Calu3 (cell line): ENCODE data around the gene JPH4. TPM values are rescaled to one million over a fixed set of nuclear protein-coding genes. Genes with fewer than 3 reads are reported as not detected.

Experiments used
- BruUV-seq: library from RNA; stranded (reverse); fragments of 400-500 nt; replicated peaks from 2 replicates; lab custom pipeline; 2021; lab: Mats Ljungman, UMichigan
- CTCF ChIA-PET: fragments of 300-600 bp; sonication (Branson Sonifier 250); formaldehyde crosslinking; loops from one replicate; lab custom pipeline; 2022; ENCODE audit warnings: antibody characterized with exemption; lab: Charles Lee
- DNase-seq: peaks from one replicate; pipeline ENCODE4 v3.0.0; 2022
- H3K27ac Mint-ChIP-seq: one replicate; pipeline ENCODE4 v1.8.0; 2022; ENCODE audit warnings: mixed read lengths; ENCODE audit not compliant: unreplicated experiment
- H3K27me3 Mint-ChIP-seq: one replicate; pipeline ENCODE4 v1.8.0; 2022; ENCODE audit warnings: mixed read lengths; ENCODE audit not compliant: unreplicated experiment
- H3K36me3 Mint-ChIP-seq: one replicate; pipeline ENCODE4 v1.8.0; 2022; ENCODE audit warnings: mild to moderate bottlenecking, moderate library complexity, mixed read lengths; ENCODE audit not compliant: insufficient read depth, unreplicated experiment
- H3K4me1 Mint-ChIP-seq: one replicate; pipeline ENCODE4 v1.8.0; 2022; ENCODE audit warnings: mild to moderate bottlenecking, low read depth, mixed read lengths; ENCODE audit not compliant: unreplicated experiment
- H3K4me3 Mint-ChIP-seq: one replicate; pipeline ENCODE4 v1.8.0; 2022; ENCODE audit warnings: mild to moderate bottlenecking, low read depth, moderate library complexity, mixed read lengths; ENCODE audit not compliant: unreplicated experiment
- H3K9me3 Mint-ChIP-seq: one replicate; pipeline ENCODE4 v1.8.0; 2022; ENCODE audit warnings: low read depth, mixed read lengths; ENCODE audit not compliant: unreplicated experiment
- CTCF ChIP-seq: fragments of 200-600 bp; IDR thresholded peaks from one replicate; pipeline ENCODE4 v1.8.0; 2022; ENCODE audit warnings: antibody characterized with exemption; ENCODE audit not compliant: unreplicated experiment
- intact Hi-C: fragments of 100-400 bp; cut with micrococcal nuclease; formaldehyde crosslinking; loops from one replicate; pipeline ENCODE4 v1.10.0; 2022; ENCODE audit not compliant: unreplicated experiment
- total RNA-seq: library from RNA; stranded (reverse); gene quantifications from 2 replicates; pipeline ENCODE4 v1.2.3, GENCODE V29; 2022

JPH4 gene
- total RNA-seq, 1 experiment from 2014 or later, result not detected

DNA sequence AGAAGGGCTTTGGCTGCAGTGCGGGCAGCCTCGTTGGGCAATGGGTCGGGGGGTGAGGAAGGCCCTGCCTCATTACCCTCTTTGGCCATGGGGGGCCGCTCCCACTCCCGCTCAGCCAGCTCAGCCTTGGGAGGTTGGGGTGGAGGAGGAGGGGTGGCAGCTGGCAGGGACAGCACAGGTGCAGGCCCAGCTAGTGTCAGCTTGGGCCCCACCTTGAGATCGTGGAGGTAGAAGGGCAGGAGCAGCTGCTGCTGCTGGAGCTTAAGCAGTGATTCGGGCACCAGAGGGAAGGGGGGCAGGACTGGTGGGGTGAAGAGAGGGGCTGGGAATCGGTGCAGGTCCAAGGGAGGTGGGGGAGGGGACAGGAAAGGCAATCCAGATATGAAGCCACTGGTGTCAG lies 53.0 kb downstream of the JPH4 start:
- no TSS peak for BruUV-seq
- H3K4me1 Mint-ChIP-seq, result no peaks in the 10 kb centered on the region
- intact Hi-C loops, result no loop called here
- DNase-seq, result no peak
- peaks cover 12% of the 10 kb centered on the region for H3K27me3 Mint-ChIP-seq
- no peaks in the 10 kb centered on the region for H3K9me3 Mint-ChIP-seq
- no peak overlapping the region for H3K4me3 Mint-ChIP-seq
- no peak for TF ChIP-seq CTCF
- CTCF ChIA-PET, result no interaction called here
- no peaks in the 10 kb centered on the region for H3K36me3 Mint-ChIP-seq
- no peak overlapping the region for H3K27ac Mint-ChIP-seq

DNA sequence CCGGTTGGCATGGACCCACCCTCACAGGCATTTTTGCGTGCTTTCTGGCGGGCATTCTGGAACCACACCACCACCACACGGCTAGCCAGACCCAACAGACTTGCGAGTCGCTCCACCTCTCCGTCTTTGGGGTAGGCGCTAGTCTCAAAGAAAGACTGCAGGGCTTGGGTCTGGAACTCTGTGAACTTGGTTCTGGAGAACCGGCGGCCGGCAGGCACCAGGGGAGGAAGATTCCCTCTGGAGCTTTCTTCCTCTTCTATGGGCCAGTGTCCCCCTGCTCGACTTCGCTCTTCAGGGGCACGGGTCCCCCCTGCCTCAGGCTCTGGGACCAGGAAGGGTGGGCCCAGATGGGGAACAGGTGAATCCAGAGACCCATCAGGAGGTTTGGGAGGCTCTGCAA lies 53.6 kb downstream of the JPH4 start:
- H3K27ac Mint-ChIP-seq, result no peak overlapping the region
- DNase-seq, result no peak
- peaks cover 19% of the 10 kb centered on the region for H3K27me3 Mint-ChIP-seq
- H3K9me3 Mint-ChIP-seq, result no peaks in the 10 kb centered on the region
- no peak for TF ChIP-seq CTCF
- no peak overlapping the region for H3K4me3 Mint-ChIP-seq
- intact Hi-C loops, result no loop called here
- no peaks in the 10 kb centered on the region for H3K36me3 Mint-ChIP-seq
- no peaks in the 10 kb centered on the region for H3K4me1 Mint-ChIP-seq
- no TSS peak for BruUV-seq
- CTCF ChIA-PET, result no interaction called here

- no TSS peak for BruUV-seq
- H3K27ac Mint-ChIP-seq, result no peak overlapping the region
Measured at GRCh38 chr14:23523229-23524016, 55.2 kb downstream of the JPH4 start.

GRCh38 chr14:23522643-23523198 lies 55.9 kb downstream of the JPH4 start:
- no peak for DNase-seq
- Mint-ChIP-seq H3K9me3 (no peaks in the 10 kb centered on the region), H3K36me3 (no peaks in the 10 kb centered on the region), H3K4me1 (no peaks in the 10 kb centered on the region), H3K4me3 (no peak overlapping the region), H3K27me3 (peaks cover 36% of the 10 kb centered on the region), H3K27ac (no peak overlapping the region)
- intact Hi-C loops, result no loop called here
- TF ChIP-seq CTCF, result no peak
- CTCF ChIA-PET, result interaction anchor here (1.6 kb wide), 1 partner anchor 15 kb away, joined by 3 read pairs; no protein-coding TSS in a partner anchor
- no TSS peak for BruUV-seq

More at GRCh38 chr14:23523229-23524016, 55.2 kb downstream of the JPH4 start:
- CTCF ChIA-PET, result interaction anchor here (1.6 kb wide), 1 partner anchor 16 kb away, joined by 3 read pairs; no protein-coding TSS in a partner anchor
- H3K4me1 Mint-ChIP-seq, result no peaks in the 10 kb centered on the region
- H3K9me3 Mint-ChIP-seq, result no peaks in the 10 kb centered on the region
- DNase-seq, result no peak
- peaks cover 29% of the 10 kb centered on the region for H3K27me3 Mint-ChIP-seq
- no peaks in the 10 kb centered on the region for H3K36me3 Mint-ChIP-seq
- intact Hi-C loops, result no loop called here
- no peak overlapping the region for H3K4me3 Mint-ChIP-seq
- TF ChIP-seq CTCF, result no peak
